HepG2 (cell line): ENCODE measurements around the gene ITGA2. TPM values are rescaled to one million over a fixed set of nuclear protein-coding genes. Genes with fewer than 3 reads are reported as not detected.

Experiments used
- ARID2 ChIP-seq: sonication (generic); formaldehyde crosslinking; IDR thresholded peaks from 2 replicates; pipeline ENCODE4 v1.8.1; 2022; ENCODE audit warnings: mild to moderate bottlenecking, missing genetic modification reagents, borderline replicate concordance
- ATF1 ChIP-seq: IDR thresholded peaks from 2 replicates; pipeline ENCODE4 v1.6.1; 2016; ENCODE audit warnings: mild to moderate bottlenecking, control low read depth
- ATF7 ChIP-seq, 2 experiments: fragments of 450-650 bp in 1 of 2; sonication (generic) in 1 of 2; formaldehyde crosslinking in 1 of 2; IDR thresholded peaks; 2 replicates each; pipeline versions ENCODE4 v1.4.0 to v1.6.1; 2016 to 2020; ENCODE audit warnings: antibody characterized with exemption in 1 of 2, mild to moderate bottlenecking in 1 of 2, missing genetic modification reagents in 1 of 2
- BCL6 ChIP-seq: IDR thresholded peaks from 2 replicates; pipeline ENCODE4 v1.6.1; 2016; ENCODE audit warnings: missing genetic modification reagents, missing compliant biosample characterization
- ESRRA ChIP-seq: sonication (generic); formaldehyde crosslinking; IDR thresholded peaks from 2 replicates; pipeline ENCODE4 v1.5.1; 2020; ENCODE audit warnings: mild to moderate bottlenecking, low read depth, missing genetic modification reagents
- GTF2F1 ChIP-seq: fragments of 150-350 bp; IDR thresholded peaks from 2 replicates; pipeline ENCODE4 v1.6.1; 2014; ENCODE audit warnings: low read length
- KLF9 ChIP-seq: IDR thresholded peaks from 2 replicates; pipeline ENCODE4 v1.6.1; 2016; ENCODE audit warnings: low read depth
- KMT2A ChIP-seq: sonication (generic); formaldehyde crosslinking; IDR thresholded peaks from 2 replicates; pipeline ENCODE4 v1.4.0; 2020; ENCODE audit warnings: missing genetic modification reagents
- MIER2 ChIP-seq: IDR thresholded peaks from 2 replicates; pipeline ENCODE4 v1.6.1; 2016; ENCODE audit warnings: missing biosample characterization, missing genetic modification reagents
- MTA3 ChIP-seq: sonication (generic); formaldehyde crosslinking; IDR thresholded peaks from 2 replicates; pipeline ENCODE4 v1.4.0; 2020; ENCODE audit warnings: missing genetic modification reagents
- PPARG ChIP-seq: conservative IDR thresholded peaks from 2 replicates; pipeline ENCODE4 v1.6.1; 2016; ENCODE audit warnings: missing biosample characterization, missing genetic modification reagents
- RELA ChIP-seq: sonication (generic); formaldehyde crosslinking; IDR thresholded peaks from 2 replicates; pipeline ENCODE4 v1.4.0; 2020; ENCODE audit warnings: missing genetic modification reagents
- REXO4 ChIP-seq: sonication (generic); formaldehyde crosslinking; IDR thresholded peaks from 2 replicates; pipeline ENCODE4 v1.8.0; 2022; ENCODE audit warnings: missing genetic modification reagents, mild to moderate bottlenecking, borderline replicate concordance
- SKI ChIP-seq: fragments of 450-650 bp; IDR thresholded peaks from one replicate; pipeline ENCODE4 v1.6.1; 2018; ENCODE audit warnings: mild to moderate bottlenecking; ENCODE audit not compliant: partially characterized antibody
- SRF ChIP-seq: IDR thresholded peaks from 2 replicates; pipeline ENCODE4 v1.6.1; 2011; ENCODE audit warnings: mild to moderate bottlenecking, low read depth, low read length, moderate library complexity
- ZMYM2 ChIP-seq: sonication (generic); formaldehyde crosslinking; IDR thresholded peaks from 2 replicates; pipeline ENCODE4 v1.8.0; 2022; ENCODE audit warnings: mild to moderate bottlenecking, missing genetic modification reagents
- ZNF10 ChIP-seq: sonication (generic); formaldehyde crosslinking; IDR thresholded peaks from 2 replicates; pipeline ENCODE4 v1.4.0; 2020; ENCODE audit warnings: mild to moderate bottlenecking, low read depth, missing genetic modification reagents, borderline replicate concordance
- ZNF468 ChIP-seq: sonication (generic); formaldehyde crosslinking; IDR thresholded peaks from 2 replicates; pipeline ENCODE4 v1.8.0; 2022; ENCODE audit warnings: mild to moderate bottlenecking, moderate library complexity, missing genetic modification reagents
- ZNF703 ChIP-seq: sonication (generic); formaldehyde crosslinking; IDR thresholded peaks from 2 replicates; pipeline ENCODE4 v1.5.1; 2020; ENCODE audit warnings: missing genetic modification reagents, mild to moderate bottlenecking, moderate library complexity, borderline replicate concordance
- ZNF776 ChIP-seq: sonication (generic); formaldehyde crosslinking; IDR thresholded peaks from 2 replicates; pipeline ENCODE4 v1.4.0; 2020; ENCODE audit warnings: mild to moderate bottlenecking, missing genetic modification reagents
- polyA plus RNA-seq, 8 experiments: library from polyadenylated mRNA; depleted of rRNA in 3 of 8; stranded (reverse) in 7 of 8; unstranded in 1 of 8; fragments of >200 nt; fragmentation: Illumina TruSeq in 4 of 8; extraction: Trizol in 4 of 8; gene quantifications; 2 replicates each; pipeline versions ENCODE4 v1.2.1 to v1.2.3, GENCODE V29; 2011 to 2016; ENCODE audit warnings: low read depth in 4 of 8, missing spikeins in 1 of 8, mixed read lengths in 1 of 8; ENCODE audit not compliant: insufficient read depth in 1 of 8
- total RNA-seq, 5 experiments: library from RNA; depleted of rRNA; stranded (reverse); fragments of >200 nt; fragmentation: Illumina TruSeq; extraction: Trizol; gene quantifications; 2 replicates each; pipeline ENCODE4 v1.2.3, GENCODE V29; 2016; ENCODE audit warnings: low read depth in 1 of 5
- TF ChIP-seq, protein P1 (sequence below): IDR thresholded peaks from 2 replicates; pipeline ENCODE4 v1.6.1; 2016; ENCODE audit warnings: missing genetic modification reagents, missing compliant biosample characterization
- TF ChIP-seq, protein P2 (sequence below): sonication (generic); formaldehyde crosslinking; IDR thresholded peaks from 2 replicates; pipeline ENCODE4 v1.4.0; 2020; ENCODE audit warnings: missing genetic modification reagents
- TF ChIP-seq, protein P3 (sequence below): sonication (generic); formaldehyde crosslinking; IDR thresholded peaks from 2 replicates; pipeline ENCODE4 v1.8.1; 2023; ENCODE audit warnings: missing genetic modification reagents, mild to moderate bottlenecking, borderline replicate concordance
- TF ChIP-seq, protein P4 (sequence below): sonication (generic); formaldehyde crosslinking; IDR thresholded peaks from 2 replicates; pipeline ENCODE4 v1.5.0; 2020; ENCODE audit warnings: mild to moderate bottlenecking, missing genetic modification reagents

Gene ITGA2
- total and polyA plus RNA-seq, 2 of the 13 experiments (the other 11 are each of a cell fraction or from before 2014, with no cell fraction given): 15.8 to 58.3 TPM

DNA sequence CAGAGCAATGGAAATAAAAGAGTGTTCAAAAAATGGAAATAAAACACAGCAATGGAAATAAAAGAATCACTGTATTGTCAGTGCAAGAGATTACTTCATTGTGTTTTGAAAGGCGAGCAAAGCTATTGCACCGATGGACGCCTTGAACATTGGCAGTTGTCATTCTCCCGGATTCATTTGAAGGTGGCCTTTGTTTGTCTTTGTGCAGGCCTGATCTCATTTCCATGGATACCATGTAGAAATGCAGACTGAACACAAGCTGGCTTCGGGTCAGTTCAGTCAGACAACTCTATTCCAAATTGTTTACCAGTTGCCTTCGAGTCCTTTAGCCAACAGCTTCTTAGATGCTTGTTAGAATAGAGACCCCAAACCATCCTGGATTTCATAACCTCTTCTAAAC, 8.3 kb downstream of the ITGA2 start (continued):
- TF ChIP-seq ZMYM2 (CRISPR knock-in tag) (no peak), ZNF703 (CRISPR knock-in tag) (no peak), ZNF10 (no peak), SKI (peak; percentile 45), ZNF776 (CRISPR knock-in tag) (no peak), MTA3 (no peak), GTF2F1 (no peak), KLF9 (CRISPR knock-in tag) (0 out of 2 replicates have a peak, but pooled peaks have one; percentile 29), BCL6 (CRISPR knock-in tag) (peak; percentile 32; the same call in 1 of the 2 replicates), ZNF468 (no peak), ESRRA (no peak), MIER2 (CRISPR knock-in tag) (0 out of 2 replicates have a peak, but pooled peaks have one; percentile 24), RELA (CRISPR knock-in tag) (no peak), ARID2 (CRISPR knock-in tag) (no peak), ATF7 (IDR thresholded peaks at IDR 0.05) (no peak), ATF7 (CRISPR knock-in tag; IDR thresholded peaks at IDR 0.05) (no peak), ATF1 (peak; percentile 43; the same call in 1 of the 2 replicates), SRF (no peak), PPARG (CRISPR knock-in tag) (no peak; the same call in 1 of the 2 replicates), KMT2A (peak; percentile 62; the same call in 1 of the 2 replicates), REXO4 (no peak)
- TF ChIP-seq, protein P1, sequence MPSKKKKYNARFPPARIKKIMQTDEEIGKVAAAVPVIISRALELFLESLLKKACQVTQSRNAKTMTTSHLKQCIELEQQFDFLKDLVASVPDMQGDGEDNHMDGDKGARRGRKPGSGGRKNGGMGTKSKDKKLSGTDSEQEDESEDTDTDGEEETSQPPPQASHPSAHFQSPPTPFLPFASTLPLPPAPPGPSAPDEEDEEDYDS (CRISPR knock-in tag): peak; percentile 45; the same call in 1 of the 2 replicates
- TF ChIP-seq, protein P2, sequence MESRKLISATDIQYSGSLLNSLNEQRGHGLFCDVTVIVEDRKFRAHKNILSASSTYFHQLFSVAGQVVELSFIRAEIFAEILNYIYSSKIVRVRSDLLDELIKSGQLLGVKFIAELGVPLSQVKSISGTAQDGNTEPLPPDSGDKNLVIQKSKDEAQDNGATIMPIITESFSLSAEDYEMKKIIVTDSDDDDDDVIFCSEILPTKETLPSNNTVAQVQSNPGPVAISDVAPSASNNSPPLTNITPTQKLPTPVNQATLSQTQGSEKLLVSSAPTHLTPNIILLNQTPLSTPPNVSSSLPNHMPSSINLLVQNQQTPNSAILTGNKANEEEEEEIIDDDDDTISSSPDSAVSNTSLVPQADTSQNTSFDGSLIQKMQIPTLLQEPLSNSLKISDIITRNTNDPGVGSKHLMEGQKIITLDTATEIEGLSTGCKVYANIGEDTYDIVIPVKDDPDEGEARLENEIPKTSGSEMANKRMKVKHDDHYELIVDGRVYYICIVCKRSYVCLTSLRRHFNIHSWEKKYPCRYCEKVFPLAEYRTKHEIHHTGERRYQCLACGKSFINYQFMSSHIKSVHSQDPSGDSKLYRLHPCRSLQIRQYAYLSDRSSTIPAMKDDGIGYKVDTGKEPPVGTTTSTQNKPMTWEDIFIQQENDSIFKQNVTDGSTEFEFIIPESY (CRISPR knock-in tag): no peak
- TF ChIP-seq, protein P3, sequence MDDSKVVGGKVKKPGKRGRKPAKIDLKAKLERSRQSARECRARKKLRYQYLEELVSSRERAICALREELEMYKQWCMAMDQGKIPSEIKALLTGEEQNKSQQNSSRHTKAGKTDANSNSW (CRISPR knock-in tag): no peak
- TF ChIP-seq, protein P4, sequence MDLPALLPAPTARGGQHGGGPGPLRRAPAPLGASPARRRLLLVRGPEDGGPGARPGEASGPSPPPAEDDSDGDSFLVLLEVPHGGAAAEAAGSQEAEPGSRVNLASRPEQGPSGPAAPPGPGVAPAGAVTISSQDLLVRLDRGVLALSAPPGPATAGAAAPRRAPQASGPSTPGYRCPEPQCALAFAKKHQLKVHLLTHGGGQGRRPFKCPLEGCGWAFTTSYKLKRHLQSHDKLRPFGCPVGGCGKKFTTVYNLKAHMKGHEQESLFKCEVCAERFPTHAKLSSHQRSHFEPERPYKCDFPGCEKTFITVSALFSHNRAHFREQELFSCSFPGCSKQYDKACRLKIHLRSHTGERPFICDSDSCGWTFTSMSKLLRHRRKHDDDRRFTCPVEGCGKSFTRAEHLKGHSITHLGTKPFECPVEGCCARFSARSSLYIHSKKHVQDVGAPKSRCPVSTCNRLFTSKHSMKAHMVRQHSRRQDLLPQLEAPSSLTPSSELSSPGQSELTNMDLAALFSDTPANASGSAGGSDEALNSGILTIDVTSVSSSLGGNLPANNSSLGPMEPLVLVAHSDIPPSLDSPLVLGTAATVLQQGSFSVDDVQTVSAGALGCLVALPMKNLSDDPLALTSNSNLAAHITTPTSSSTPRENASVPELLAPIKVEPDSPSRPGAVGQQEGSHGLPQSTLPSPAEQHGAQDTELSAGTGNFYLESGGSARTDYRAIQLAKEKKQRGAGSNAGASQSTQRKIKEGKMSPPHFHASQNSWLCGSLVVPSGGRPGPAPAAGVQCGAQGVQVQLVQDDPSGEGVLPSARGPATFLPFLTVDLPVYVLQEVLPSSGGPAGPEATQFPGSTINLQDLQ (CRISPR knock-in tag): no peak
